HEK293T (cell line): Measurements from ENCODE around the gene PDE10A.

Experiments used
- BHLHE40 ChIP-seq: fragments of 450-650 bp; IDR thresholded peaks from 2 replicates; pipeline ENCODE4 v1.6.1; 2016; ENCODE audit warnings: mild to moderate bottlenecking, moderate library complexity, borderline replicate concordance
- ELF4 ChIP-seq: fragments of 450-650 bp; IDR thresholded peaks from 2 replicates; pipeline ENCODE4 v1.6.1; 2017; ENCODE audit warnings: antibody characterized with exemption
- SUZ12 ChIP-seq: fragments of 450-650 bp; IDR thresholded peaks from 2 replicates; pipeline ENCODE4 v1.6.1; 2016; ENCODE audit warnings: mild to moderate bottlenecking

- TF ChIP-seq SUZ12 (no peak), ELF4 (no peak), BHLHE40 (no peak)
These were observed 29.1 kb upstream of the PDE10A start for GRCh38 chr6:165692106-165692653.
